Central memory CD8-positive, alpha-beta T cell (primary cell): ENCODE measurements around the gene GEMIN5.

Source experiments
- ATAC-seq: fragments of 150-1000 bp; cut with Tn5 transposase; replicated peaks from 2 replicates; pipeline ENCODE4 v1.10.0; 2022; ENCODE audit warnings: mild to moderate bottlenecking, moderate FRiP score, moderate number of reproducible peaks; ENCODE audit not compliant: poor library complexity, severe bottlenecking; ENCODE audit errors: extremely low read depth
- DNase-seq, 2 donors: peaks; one replicate each; pipeline ENCODE4 v3.0.0; 2021; ENCODE audit warnings: low spot score in 2 of 2
- H3K27ac Mint-ChIP-seq: one replicate; pipeline ENCODE4 v1.8.0; 2022; ENCODE audit warnings: low read depth, mild to moderate bottlenecking, moderate library complexity, mixed read lengths
- H3K27me3 Mint-ChIP-seq: one replicate; pipeline ENCODE4 v1.8.0; 2022; ENCODE audit warnings: mixed read lengths
- H3K36me3 Mint-ChIP-seq: one replicate; pipeline ENCODE4 v1.8.0; 2022; ENCODE audit warnings: mild to moderate bottlenecking, moderate library complexity, mixed read lengths; ENCODE audit not compliant: insufficient read depth
- H3K4me1 Mint-ChIP-seq: one replicate; pipeline ENCODE4 v1.8.0; 2022; ENCODE audit warnings: mixed read lengths
- H3K4me3 Mint-ChIP-seq: one replicate; pipeline ENCODE4 v1.8.0; 2022; ENCODE audit warnings: mild to moderate bottlenecking, moderate library complexity, mixed read lengths
- H3K9me3 Mint-ChIP-seq: one replicate; pipeline ENCODE4 v1.8.0; 2022; ENCODE audit warnings: mixed read lengths

GEMIN5 gene

DNA sequence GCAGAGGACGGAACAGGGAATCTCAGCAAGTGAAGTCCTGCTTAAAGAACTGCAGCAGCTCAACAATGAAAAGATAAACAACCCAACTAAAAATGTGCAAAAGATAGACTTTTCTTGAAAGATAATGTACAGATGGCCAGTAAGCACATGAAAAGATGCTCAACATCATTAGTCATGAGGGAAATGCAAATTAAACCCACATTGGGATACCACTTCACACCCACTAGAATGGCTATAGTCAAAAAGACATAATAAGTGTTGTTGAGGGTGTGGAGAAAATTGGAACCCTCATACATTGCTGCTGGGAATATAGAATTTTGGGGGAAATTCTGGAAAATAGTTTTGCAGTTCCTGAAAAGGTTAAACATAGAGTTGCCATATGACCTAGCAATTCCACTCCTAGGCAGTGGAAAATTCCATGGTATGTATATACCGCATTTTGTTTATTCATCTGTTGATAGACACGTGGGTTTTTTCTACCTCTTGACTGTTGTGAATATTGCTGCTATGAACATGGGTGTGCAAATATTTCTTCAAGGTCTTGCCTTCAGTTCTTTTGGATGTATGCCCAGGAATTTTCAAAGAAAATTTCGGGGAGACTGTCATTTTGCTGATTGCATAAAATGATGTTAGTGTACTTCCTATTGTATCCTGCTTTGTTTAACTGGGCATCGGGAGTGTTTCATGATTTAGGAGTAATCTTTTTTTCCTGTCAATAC is 72.4 kb downstream of the GEMIN5 start:
- Mint-ChIP-seq H3K9me3 (no peaks in the 10 kb centered on the region), H3K4me1 (peaks cover 25% of the 10 kb centered on the region), H3K4me3 (no peak overlapping the region), H3K27me3 (no peaks in the 10 kb centered on the region), H3K36me3 (peaks cover 55% of the 10 kb centered on the region), H3K27ac (no peak overlapping the region)
- ATAC-seq (no peak), DNase-seq (no peak)

DNA sequence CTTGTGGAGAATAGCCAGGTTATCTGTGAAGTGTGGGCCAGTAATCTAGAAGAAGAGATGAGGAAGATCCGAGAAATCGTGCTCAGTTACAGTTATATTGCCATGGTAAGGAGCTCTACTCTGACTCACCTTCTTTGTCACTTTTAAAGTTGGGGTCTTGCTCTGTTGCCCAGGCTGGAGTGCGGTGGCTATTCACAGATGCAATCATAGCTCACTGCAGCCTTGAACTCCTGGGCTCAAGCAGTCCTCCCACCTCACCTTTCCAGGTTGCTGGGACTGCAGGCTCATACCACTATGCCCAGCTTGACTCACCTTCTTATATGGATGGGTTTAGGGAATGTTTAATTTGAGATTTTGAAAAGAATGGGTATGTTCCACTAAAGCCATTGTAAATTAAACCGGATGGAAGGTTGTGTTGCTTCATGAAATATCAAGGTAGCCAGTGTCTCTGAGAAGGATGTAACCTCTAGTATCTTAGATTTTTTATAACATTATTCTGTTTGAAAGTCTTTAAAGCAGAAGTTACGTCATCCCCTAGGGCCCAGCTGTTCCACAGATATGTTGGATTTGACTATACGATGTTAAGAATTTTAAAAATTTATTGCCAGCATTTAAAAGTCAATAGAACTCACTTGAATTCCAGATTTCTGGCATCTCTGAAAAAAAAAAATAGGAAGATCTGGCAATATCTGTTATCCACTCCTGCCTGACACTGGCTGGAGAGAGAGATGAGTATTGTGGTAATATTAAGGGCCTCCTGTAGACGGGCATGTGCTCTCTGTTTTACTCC is 74.5 kb downstream of the GEMIN5 start:
- Mint-ChIP-seq H3K36me3 (peaks cover 54% of the 10 kb centered on the region), H3K4me1 (peaks cover 45% of the 10 kb centered on the region), H3K27ac (no peak overlapping the region), H3K9me3 (no peaks in the 10 kb centered on the region), H3K27me3 (no peaks in the 10 kb centered on the region), H3K4me3 (no peak overlapping the region)
- ATAC-seq (no peak), DNase-seq (no peak)

DNA sequence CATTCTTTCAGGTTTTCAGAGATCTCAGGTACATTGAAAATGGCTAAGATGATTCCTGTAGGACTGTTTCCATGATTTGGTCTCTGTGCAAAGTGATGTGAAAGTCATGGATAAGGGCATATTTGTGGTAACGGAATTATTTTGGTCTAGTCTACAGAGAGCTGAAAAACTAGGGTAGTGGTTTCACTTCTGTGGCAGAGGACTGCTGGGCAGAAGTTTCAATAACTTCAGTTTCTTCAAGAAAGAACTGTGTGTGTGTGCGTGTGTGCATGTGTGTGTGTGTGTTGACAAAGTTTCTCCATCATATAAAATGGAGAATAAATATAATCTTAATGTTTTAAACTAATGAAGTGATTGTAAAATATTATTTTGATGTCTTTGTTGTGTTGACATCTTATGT is 75.2 kb downstream of the GEMIN5 start:
- peaks cover 48% of the 10 kb centered on the region for H3K4me1 Mint-ChIP-seq
- no peaks in the 10 kb centered on the region for H3K9me3 Mint-ChIP-seq
- DNase-seq, result no peak
- peak overlapping the region; percentile 93 for H3K4me3 Mint-ChIP-seq
- no peak overlapping the region for H3K27ac Mint-ChIP-seq
- peaks cover 60% of the 10 kb centered on the region for H3K36me3 Mint-ChIP-seq
- no peaks in the 10 kb centered on the region for H3K27me3 Mint-ChIP-seq
- ATAC-seq, result no peak

DNA sequence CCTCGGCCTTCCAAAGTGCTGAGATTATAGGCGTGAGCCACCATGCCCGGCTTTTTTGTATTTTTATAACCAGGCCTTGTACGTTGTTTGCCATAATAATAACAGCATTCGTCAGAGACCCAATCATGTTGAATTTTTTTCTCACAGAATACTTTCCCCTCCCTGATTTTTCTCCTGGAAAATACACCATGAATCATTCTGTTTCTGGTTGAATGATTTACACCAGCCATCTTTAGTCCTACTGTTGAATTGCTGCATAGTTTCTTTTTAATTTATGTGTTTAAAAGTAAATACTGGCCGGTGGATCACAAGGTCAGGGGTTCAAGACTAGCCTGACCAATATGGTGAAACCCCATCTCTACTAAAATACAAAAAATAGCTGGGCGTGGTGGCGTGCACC is 76.1 kb downstream of the GEMIN5 start:
- H3K36me3 Mint-ChIP-seq, result peaks cover 59% of the 10 kb centered on the region
- H3K4me3 Mint-ChIP-seq, result peak overlapping the region; percentile 93
- peak overlapping the region; percentile 76 for H3K27ac Mint-ChIP-seq
- H3K4me1 Mint-ChIP-seq, result peaks cover 52% of the 10 kb centered on the region
- H3K27me3 Mint-ChIP-seq, result no peaks in the 10 kb centered on the region
- DNase-seq, result no peak
- ATAC-seq, result no peak
- H3K9me3 Mint-ChIP-seq, result no peaks in the 10 kb centered on the region

DNA sequence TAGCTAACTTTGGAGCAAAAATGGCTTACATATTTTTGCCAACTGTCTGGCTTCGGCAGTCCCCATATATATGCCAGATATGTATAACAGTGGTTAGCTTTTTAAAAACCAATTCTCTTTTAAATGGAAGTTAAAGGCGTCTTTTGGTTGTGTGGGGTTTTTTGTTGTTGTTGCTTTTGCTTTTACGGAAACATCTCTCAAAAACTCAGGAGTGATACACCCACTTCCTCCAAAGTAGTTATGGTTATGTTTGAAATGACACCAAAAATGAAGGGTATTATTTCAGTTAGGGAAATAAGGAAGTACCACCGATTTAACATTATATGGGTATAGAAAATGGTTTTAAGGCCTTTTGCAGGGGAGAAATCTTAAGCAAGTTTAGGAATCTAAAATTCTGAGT is 77.2 kb downstream of the GEMIN5 start:
- peak overlapping the region; percentile 98 for H3K27ac Mint-ChIP-seq
- no peaks in the 10 kb centered on the region for H3K9me3 Mint-ChIP-seq
- ATAC-seq (no peak), DNase-seq (no peak)
- H3K27me3 Mint-ChIP-seq, result no peaks in the 10 kb centered on the region
- H3K4me1 Mint-ChIP-seq, result peaks cover 55% of the 10 kb centered on the region
- peak overlapping the region; percentile 93 for H3K4me3 Mint-ChIP-seq
- H3K36me3 Mint-ChIP-seq, result peaks cover 50% of the 10 kb centered on the region

DNA sequence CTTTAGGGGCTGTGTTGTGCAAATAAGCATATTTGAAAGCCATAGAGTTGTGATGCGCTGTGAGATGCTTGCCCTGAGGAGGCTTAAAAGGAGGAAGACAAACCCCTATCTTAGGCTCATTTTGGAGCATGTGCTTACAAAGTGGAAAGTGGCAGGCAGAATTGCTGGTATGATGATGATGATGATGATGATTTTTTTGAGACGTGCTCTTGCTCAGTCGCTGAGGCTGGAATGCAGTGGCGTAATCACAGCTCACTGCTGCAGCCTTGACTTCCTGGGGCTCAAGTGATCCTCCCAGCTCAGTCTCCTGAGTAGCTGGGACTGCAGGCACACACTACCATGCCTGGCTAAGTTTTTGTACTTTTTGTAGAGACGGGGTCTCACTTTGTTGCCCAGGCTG is 77.9 kb downstream of the GEMIN5 start:
- Mint-ChIP-seq H3K9me3 (no peaks in the 10 kb centered on the region), H3K27me3 (no peaks in the 10 kb centered on the region), H3K36me3 (peaks cover 44% of the 10 kb centered on the region), H3K4me1 (peaks cover 55% of the 10 kb centered on the region), H3K4me3 (peak overlapping the region; percentile 93), H3K27ac (peak overlapping the region; percentile 98)
- ATAC-seq (no peak), DNase-seq (no peak)

DNA sequence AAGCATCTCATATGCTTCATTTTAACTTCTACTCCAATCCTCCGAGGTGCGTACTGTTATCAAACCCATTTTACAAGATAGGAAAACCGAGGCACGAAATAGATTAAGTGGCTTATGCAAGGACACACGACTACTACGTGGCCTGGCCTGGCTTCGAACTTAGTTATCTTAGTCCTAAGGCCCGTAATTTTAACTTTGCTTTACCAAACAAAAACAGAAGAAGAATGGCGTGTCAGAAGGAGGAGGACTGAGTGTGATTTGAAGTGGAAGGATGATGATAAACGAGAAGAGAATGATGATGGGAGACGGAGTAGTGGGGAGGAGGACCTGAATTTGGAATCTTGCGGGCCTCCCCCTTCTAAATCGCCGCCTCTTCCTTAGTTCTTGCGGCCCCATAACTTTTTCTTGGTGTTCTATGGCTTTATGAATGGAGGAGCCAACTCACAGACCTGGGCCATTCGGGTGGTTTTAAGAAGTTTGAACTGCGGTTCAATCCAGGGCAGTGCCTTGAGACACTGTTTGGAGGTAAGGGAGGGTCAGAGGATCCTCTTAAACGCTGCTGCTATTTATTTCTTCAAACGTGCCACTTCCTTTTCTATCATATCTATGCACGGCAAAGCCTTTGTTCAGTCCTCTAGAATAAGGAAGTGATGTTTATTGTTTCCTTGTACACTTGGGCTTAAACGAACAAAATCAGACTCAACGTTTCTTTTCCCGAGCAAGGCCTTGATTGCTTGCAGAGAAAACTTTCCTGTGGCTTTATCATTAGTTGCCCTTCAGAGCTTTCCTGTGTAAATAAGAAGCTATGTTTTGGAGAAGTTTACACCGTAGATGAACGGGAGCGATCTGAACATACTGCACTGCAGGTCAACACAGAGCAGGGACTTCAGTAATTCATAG is 78.8 kb downstream of the GEMIN5 start:
- no peak for ATAC-seq
- H3K27ac Mint-ChIP-seq, result peak overlapping the region; percentile 98
- H3K4me1 Mint-ChIP-seq, result peaks cover 50% of the 10 kb centered on the region
- H3K9me3 Mint-ChIP-seq, result no peaks in the 10 kb centered on the region
- H3K4me3 Mint-ChIP-seq, result peak overlapping the region; percentile 93
- no peaks in the 10 kb centered on the region for H3K27me3 Mint-ChIP-seq
- peaks cover 38% of the 10 kb centered on the region for H3K36me3 Mint-ChIP-seq
- no peak for DNase-seq

DNA sequence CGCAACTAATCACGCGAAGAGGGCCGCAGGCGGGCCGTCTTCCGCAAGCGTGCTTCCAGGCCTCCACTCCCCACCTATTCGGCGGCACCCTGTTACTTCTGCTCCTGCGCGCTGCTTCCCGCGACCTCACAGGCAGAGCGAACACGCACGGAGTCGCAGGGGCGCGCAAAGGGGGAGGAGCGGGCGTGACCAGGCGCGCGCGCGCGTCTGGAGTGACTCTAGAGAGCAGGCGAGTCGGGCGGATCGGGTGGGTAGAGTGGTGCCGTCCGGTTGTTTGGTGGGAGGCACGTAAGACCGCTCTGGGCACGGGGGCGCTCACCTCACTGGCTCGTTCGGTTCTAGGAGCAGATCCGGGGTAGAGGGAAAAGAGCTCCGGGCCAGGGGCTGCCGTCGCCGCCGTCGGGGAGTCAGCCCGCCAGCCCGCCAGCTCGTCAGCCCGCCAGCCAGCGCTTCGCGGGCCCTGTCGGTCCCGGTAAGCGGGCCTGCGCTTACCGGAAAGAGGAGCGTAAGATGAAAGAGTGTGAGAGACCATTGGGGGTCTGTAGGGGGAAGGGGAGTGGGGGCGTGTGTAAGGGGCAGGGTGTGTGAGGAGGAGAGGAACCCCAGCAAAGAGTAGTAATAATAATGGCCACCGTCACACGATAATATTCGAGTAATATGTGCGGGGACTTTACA is 79.6 kb downstream of the GEMIN5 start, which contains the start of gene CNOT8:
CNOT8 (plus strand) TSS at position 331 of the 675 bp plus-strand sequence. CDS start 4,652 bp downstream, outside the sequence.
- ATAC-seq, result peak; percentile 80
- H3K36me3 Mint-ChIP-seq, result peaks cover 36% of the 10 kb centered on the region
- peaks cover 49% of the 10 kb centered on the region for H3K4me1 Mint-ChIP-seq

DNA sequence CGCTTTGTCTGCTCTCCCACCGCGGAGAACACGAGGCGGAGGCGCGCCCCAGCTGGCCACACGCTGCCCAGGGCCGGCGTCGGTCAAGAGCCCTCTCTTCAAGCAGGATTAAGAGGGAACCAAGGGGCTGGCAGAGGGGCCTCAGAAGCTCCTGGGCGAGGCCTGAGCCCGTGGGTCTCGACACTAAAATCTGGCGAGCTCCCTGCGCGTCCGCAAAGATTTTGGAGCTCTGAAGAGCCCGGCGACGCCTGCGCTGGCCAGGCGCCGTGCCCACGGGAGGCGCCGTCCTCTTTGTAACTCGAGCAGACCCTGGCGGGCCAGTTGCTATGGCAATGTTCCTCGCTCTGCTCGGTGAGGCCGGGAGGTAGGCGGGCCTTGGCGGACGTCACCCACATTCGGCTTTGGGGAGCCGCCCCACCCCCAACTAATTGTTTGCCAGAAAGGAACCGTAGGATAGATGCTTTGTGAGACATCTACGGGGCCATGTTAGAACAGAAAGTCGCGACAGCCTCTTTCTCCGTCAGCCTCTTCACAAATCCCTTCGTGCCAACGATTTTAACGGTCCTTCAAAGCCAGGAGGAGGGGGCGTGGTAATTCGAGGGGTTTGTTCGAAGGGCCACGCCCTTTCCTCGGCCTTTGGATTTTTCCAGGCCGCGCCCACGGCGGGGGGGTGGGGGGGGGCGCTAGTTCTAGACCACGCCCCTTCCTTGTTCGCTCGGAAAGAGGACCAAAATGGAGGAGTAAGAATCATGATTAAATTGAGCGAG is 80.3 kb downstream of the GEMIN5 start:
- Mint-ChIP-seq H3K9me3 (no peaks in the 10 kb centered on the region), H3K27me3 (no peaks in the 10 kb centered on the region), H3K4me1 (peaks cover 42% of the 10 kb centered on the region), H3K36me3 (peaks cover 30% of the 10 kb centered on the region), H3K4me3 (peak overlapping the region; percentile 93), H3K27ac (peak overlapping the region; percentile 98)
- ATAC-seq (peak; percentile 59), DNase-seq (peak; percentile 78 to 84)

More for the DNA sequence above, 79.6 kb downstream of the GEMIN5 start, which contains the start of gene CNOT8:
- Mint-ChIP-seq H3K4me3 (peak within 1 kb of the TSS; percentile 93), H3K27ac (peak within 1 kb of the TSS; percentile 98), H3K27me3 (no peaks in the 10 kb centered on the region), H3K9me3 (no peaks in the 10 kb centered on the region)
- DNase-seq, result peak; percentile 96

DNA sequence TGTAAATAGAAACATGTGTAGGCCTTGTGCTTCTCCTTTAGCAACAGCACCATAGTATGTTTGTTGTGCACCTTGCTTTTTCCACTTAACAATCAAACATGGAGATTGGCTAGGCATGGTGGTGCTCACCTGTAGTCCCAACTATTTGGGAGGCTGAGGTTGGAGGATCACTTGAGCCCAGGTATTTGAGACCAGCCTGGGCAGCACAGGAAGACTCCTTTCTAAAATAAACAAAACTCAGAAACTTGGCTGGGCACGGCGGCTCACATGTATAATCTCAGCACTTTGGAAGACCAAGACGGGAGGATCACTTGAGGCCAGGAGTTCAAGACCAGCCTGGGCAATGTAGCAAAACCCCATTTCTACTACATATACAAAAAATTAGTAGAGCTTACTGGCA is 86.7 kb downstream of the GEMIN5 start:
- H3K4me1 Mint-ChIP-seq, result no peaks in the 10 kb centered on the region
- DNase-seq, result no peak
- H3K9me3 Mint-ChIP-seq, result no peaks in the 10 kb centered on the region
- H3K27me3 Mint-ChIP-seq, result no peaks in the 10 kb centered on the region
- no peaks in the 10 kb centered on the region for H3K36me3 Mint-ChIP-seq
- no peak overlapping the region for H3K4me3 Mint-ChIP-seq
- H3K27ac Mint-ChIP-seq, result no peak overlapping the region
- no peak for ATAC-seq

DNA sequence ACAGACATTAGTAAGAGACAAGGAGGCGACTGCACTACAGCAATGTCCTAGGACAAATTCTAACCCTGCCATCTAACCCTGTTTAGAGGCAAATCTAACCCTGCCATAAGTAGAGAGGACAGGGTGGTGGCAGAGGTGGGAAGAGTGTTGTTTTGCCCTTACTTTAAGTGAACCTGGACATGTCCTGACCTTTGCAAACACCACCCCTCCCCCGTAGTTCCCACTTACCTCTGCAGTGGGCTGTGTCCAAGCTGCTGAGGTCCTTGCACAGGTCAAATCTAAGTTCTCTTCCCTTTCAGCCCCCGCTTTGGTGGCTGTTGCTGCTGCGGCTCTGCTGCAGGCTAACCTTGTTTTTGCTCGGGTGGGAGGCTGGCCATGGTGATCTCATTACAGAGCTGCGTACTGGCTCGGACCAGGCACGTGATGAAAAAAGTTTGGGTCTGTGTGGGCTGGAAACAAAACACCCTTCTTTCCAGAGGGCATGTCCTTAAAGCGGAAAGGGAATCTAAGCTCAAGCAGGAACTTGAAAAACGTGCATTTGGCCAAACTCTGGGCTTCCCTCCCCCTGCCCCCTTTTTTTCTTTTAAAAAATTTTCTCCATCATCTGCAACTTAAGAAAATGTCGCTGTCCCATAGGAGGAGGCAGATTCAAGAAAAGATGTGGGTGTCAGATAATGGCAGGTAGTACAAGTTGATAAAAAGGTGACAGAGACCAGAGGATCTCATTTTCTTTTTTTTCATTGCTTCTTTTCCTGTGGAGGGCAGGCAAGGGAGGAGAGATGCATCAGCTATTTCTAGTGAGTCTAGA is 87.6 kb downstream of the GEMIN5 start, which contains the start of gene FAXDC2:
FAXDC2 (minus strand) TSS at position 349 of the 808 bp plus-strand sequence. CDS start 12,425 bp downstream, outside the sequence.
- Mint-ChIP-seq H3K9me3 (no peaks in the 10 kb centered on the region), H3K27ac (no peak within 1 kb of the TSS), H3K4me3 (no peak within 1 kb of the TSS), H3K4me1 (no peaks in the 10 kb centered on the region), H3K27me3 (no peaks in the 10 kb centered on the region), H3K36me3 (no peaks in the 10 kb centered on the region)
- DNase-seq (no peak), ATAC-seq (no peak)
